HCT116 (cell line): Measurements from ENCODE around the gene CEACAM18.

Source experiments
- CTCF ChIP-seq, 3 experiments: fragments of 200-600 bp in 1 of 3; sonication (generic) in 1 of 3; IDR thresholded peaks in 2 of 3; conservative IDR thresholded peaks in 1 of 3; 2 replicates each; pipeline ENCODE4 v1.5.1; 2012 to 2017; ENCODE audit warnings: low read depth in 2 of 3, low read length in 2 of 3, antibody characterized with exemption in 1 of 3, borderline replicate concordance in 1 of 3, control low read depth in 1 of 3, mild to moderate bottlenecking in 1 of 3, mixed read lengths in 1 of 3, mixed run types in 1 of 3, moderate library complexity in 1 of 3; ENCODE audit not compliant: insufficient read depth in 1 of 3
- EZH2 ChIP-seq: fragments of 200-600 bp; sonication (generic); IDR thresholded peaks from 2 replicates; pipeline ENCODE4 v1.6.1; 2017; ENCODE audit warnings: antibody characterized with exemption, mixed run types
- SP1 ChIP-seq: IDR thresholded peaks from 2 replicates; pipeline ENCODE4 v1.6.1; 2012; ENCODE audit warnings: low read depth

- no peak for TF ChIP-seq SP1
- no peak for TF ChIP-seq EZH2
- no peak for TF ChIP-seq CTCF (IDR thresholded peaks at IDR 0.05 in 2 of 3, conservative IDR thresholded peaks at IDR 0.05 in 1 of 3; ENCODE audit: borderline replicate concordance in 1 of 3, insufficient read depth in 1 of 3, low read depth in 2 of 3, low read length in 2 of 3)
Measured at GRCh38 chr19:51503896-51504295, 25.6 kb downstream of the CEACAM18 start.
